GM21786 (cell line): Measurements from ENCODE around the gene DKKL1.
"Not testable (repeated sequence)": the region's sequence is repeated elsewhere in the genome, so short reads cannot be mapped to it uniquely, and the experiment has no call there.

Source experiments
- ATAC-seq: cut with Tn5 transposase; IDR thresholded peaks from one replicate; pipeline ENCODE4 v1.9.1; 2021; ENCODE audit not compliant: unreplicated experiment

DKKL1 gene

GRCh38 chr19:49361438-49362047, 2.1 kb upstream of the DKKL1 start:
- ATAC-seq, result no peak

- no peak for ATAC-seq
These were observed 1.4 kb upstream of the DKKL1 start, which contains the start of gene TEAD2 for GRCh38 chr19:49362048-49362928. TSS of gene TEAD2 (minus strand) at chr19:49362416. CDS start at chr19:49360075, 2,341 bp downstream.

- ATAC-seq, result no peak
These were observed 779 bp upstream of the DKKL1 start for GRCh38 chr19:49362929-49363267.

- no peak for ATAC-seq
These were observed 533 bp downstream of the DKKL1 start for GRCh38 chr19:49364083-49364737.

- ATAC-seq, result no peak
These were observed 2.4 kb downstream of the DKKL1 start for GRCh38 chr19:49366110-49366509.

- no peak for ATAC-seq
These were observed 5.2 kb downstream of the DKKL1 start for GRCh38 chr19:49368711-49369358.

- no peak for ATAC-seq
These were observed 7.5 kb downstream of the DKKL1 start for GRCh38 chr19:49371184-49371583.

- not testable (repeated sequence) for ATAC-seq
These were observed 9.5 kb downstream of the DKKL1 start for GRCh38 chr19:49373174-49373573.

- no peak for ATAC-seq
These were observed 11.2 kb downstream of the DKKL1 start for GRCh38 chr19:49374665-49375434.

- ATAC-seq, result no peak
These were observed 14.8 kb downstream of the DKKL1 start for GRCh38 chr19:49378512-49378911.

- no peak for ATAC-seq
These were observed 16.7 kb downstream of the DKKL1 start for GRCh38 chr19:49380391-49380790.

GRCh38 chr19:49382639-49383038, 19.0 kb downstream of the DKKL1 start:
- no peak for ATAC-seq

- ATAC-seq, result no peak
These were observed 19.9 kb downstream of the DKKL1 start for GRCh38 chr19:49383599-49383998.

- ATAC-seq, result no peak
These were observed 24.3 kb downstream of the DKKL1 start, which contains the start of gene KASH5 for GRCh38 chr19:49387936-49388372. TSS of gene KASH5 (plus strand) at chr19:49388249. CDS start at chr19:49390884, 2,635 bp downstream.

GRCh38 chr19:49389406-49389805, 25.7 kb downstream of the DKKL1 start:
- ATAC-seq, result no peak

GRCh38 chr19:49390131-49390928, 26.7 kb downstream of the DKKL1 start:
- ATAC-seq, result no peak

GRCh38 chr19:49390929-49391359, 27.3 kb downstream of the DKKL1 start:
- ATAC-seq, result no peak

GRCh38 chr19:49391581-49392399, 28.1 kb downstream of the DKKL1 start:
- no peak for ATAC-seq

GRCh38 chr19:49393881-49394280, 30.2 kb downstream of the DKKL1 start:
- ATAC-seq, result no peak
